ENCODE data around the gene KIAA0513.

DNA sequence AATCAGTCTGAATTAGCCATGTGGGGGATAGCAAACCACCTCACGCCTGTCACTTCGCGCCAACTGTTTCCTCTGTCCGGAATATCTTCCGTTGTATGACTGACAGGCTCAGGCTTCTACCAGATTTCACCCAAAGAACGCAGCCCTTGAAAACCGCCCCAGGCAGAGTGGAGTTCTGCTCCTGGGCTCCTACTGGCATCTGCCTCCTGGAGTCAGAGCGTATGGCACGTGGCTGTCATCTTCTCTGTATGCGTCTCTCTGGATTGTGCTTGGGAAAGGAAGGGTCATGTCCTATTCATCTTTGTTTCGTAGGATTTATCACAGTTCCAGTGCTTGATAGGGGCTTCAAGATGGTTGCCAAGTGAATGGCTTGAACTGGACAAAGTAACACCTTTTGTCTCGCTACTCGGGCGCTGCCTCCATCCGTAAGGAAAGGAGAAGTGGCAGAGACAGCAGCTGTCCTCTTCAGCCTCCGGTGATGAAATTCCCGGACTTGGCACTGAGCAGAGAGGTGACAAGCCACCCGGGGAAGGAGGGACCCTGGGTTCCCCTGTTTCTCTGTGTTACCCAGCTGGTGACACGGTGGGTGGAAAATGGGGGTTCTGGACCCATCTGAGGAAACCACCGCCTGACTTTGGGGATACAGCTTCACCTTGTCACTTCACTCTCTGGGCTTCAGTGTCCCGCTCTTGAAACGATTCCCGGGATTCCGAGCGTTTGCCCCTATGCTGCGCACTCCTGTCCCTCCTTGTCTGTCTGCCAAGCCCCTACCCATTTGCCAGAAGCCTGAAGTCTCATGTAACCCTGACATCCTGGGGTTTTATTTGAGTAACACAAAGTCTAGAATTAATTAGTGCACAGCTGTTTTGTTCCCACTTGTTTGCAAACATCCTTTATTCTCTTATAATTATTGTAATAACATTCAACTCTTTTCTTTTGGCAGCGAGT, 13.9 kb downstream of the KIAA0513 start:
- TF ChIP-seq, protein P1, sequence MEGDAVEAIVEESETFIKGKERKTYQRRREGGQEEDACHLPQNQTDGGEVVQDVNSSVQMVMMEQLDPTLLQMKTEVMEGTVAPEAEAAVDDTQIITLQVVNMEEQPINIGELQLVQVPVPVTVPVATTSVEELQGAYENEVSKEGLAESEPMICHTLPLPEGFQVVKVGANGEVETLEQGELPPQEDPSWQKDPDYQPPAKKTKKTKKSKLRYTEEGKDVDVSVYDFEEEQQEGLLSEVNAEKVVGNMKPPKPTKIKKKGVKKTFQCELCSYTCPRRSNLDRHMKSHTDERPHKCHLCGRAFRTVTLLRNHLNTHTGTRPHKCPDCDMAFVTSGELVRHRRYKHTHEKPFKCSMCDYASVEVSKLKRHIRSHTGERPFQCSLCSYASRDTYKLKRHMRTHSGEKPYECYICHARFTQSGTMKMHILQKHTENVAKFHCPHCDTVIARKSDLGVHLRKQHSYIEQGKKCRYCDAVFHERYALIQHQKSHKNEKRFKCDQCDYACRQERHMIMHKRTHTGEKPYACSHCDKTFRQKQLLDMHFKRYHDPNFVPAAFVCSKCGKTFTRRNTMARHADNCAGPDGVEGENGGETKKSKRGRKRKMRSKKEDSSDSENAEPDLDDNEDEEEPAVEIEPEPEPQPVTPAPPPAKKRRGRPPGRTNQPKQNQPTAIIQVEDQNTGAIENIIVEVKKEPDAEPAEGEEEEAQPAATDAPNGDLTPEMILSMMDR (IDR thresholded peaks at IDR 0.05 in 2 of 3, conservative IDR thresholded peaks at IDR 0.05 in 1 of 3; ENCODE audit: control insufficient read depth in 2 of 3, extremely low read depth in 1 of 3, insufficient read depth in 1 of 3, low read depth in 3 of 3, low read length in 3 of 3), result no peak
- TF ChIP-seq, protein P2, sequence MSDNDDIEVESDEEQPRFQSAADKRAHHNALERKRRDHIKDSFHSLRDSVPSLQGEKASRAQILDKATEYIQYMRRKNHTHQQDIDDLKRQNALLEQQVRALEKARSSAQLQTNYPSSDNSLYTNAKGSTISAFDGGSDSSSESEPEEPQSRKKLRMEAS (IDR thresholded peaks at IDR 0.05; ENCODE audit: low read depth, low read length), result no peak
- TF ChIP-seq CBX3 (IDR thresholded peaks at IDR 0.05; ENCODE audit: borderline replicate concordance, low read depth) (no peak), TCF7 (IDR thresholded peaks at IDR 0.05; ENCODE audit: borderline replicate concordance) (no peak), SMAD1 (IDR thresholded peaks at IDR 0.05; ENCODE audit: low read depth, partially characterized antibody) (no peak), HDAC2 (IDR thresholded peaks at IDR 0.05) (no peak), POLR2A (IDR thresholded peaks at IDR 0.05; ENCODE audit: low read depth, low read length) (no peak), POLR2AphosphoS5 (IDR thresholded peaks at IDR 0.05; ENCODE audit: low read length) (no peak)

All from GM12878 (cell line).